Activated naive CD8-positive, alpha-beta T cell treated with anti-CD3 and anti-CD28 coated beads, Interleukin-2, amount 10 ng/mL, durations not matched to agents 7 days and 5 days (primary cell): Measurements from ENCODE around the gene PDLIM1. TPM values are rescaled to one million over a fixed set of nuclear protein-coding genes. Genes with fewer than 3 reads are reported as not detected.

Source experiments
- ATAC-seq: fragments of 150-1000 bp; cut with Tn5 transposase; one replicate; pipeline ENCODE4 v1.10.0; 2021; ENCODE audit warnings: low read depth, moderate library complexity
- POLR2A ChIA-PET: fragments of 350-600 bp; sonication (Branson Sonifier 250); formaldehyde crosslinking; loops from one replicate; lab custom pipeline; 2021; ENCODE audit warnings: antibody characterized with exemption; lab: Charles Lee
- DNase-seq: peaks from one replicate; pipeline ENCODE4 v3.0.0; 2021
- H3K27ac Mint-ChIP-seq: one replicate; pipeline ENCODE4 v1.8.0; 2022; ENCODE audit warnings: mild to moderate bottlenecking, mixed read lengths
- H3K27me3 Mint-ChIP-seq: one replicate; pipeline ENCODE4 v1.8.0; 2022; ENCODE audit warnings: mild to moderate bottlenecking, moderate library complexity, mixed read lengths
- H3K36me3 Mint-ChIP-seq: one replicate; pipeline ENCODE4 v1.8.0; 2021; ENCODE audit warnings: mild to moderate bottlenecking, mixed read lengths
- H3K4me1 Mint-ChIP-seq: one replicate; pipeline ENCODE4 v1.8.0; 2021; ENCODE audit warnings: mixed read lengths
- H3K4me3 Mint-ChIP-seq: one replicate; pipeline ENCODE4 v1.8.0; 2022; ENCODE audit warnings: mild to moderate bottlenecking, moderate library complexity, mixed read lengths
- H3K9me3 Mint-ChIP-seq: one replicate; pipeline ENCODE4 v1.8.0; 2021; ENCODE audit warnings: mixed read lengths
- total RNA-seq, 2 experiments: library from RNA; stranded (reverse); gene quantifications; one replicate each; pipeline ENCODE4 v1.2.3, GENCODE V29; 2021

Gene PDLIM1
- total RNA-seq, 2 experiments from 2014 or later, result 10.0 to 11.7 TPM

DNA sequence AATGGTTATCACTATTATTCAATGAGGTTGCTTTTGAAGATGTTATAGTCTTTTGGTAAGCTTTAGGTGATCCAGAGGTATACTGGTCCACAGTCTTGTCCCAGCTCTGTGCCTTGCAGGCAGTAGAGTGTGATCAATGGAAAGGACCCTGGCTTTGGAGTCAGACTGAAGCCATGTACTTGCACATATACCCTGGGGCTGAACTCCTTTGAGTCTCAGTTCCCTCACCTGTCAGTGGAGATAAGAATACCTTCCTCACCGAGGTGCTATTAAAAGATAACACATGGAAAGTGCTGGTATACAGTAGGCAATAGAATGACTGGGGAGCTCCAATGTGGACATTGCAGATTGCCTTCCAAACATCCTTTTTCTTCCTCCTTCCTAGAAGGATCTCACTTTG lies 16.0 kb upstream of the PDLIM1 start:
- no peak overlapping the region for H3K27ac Mint-ChIP-seq
- ATAC-seq (no peak), DNase-seq (no peak)
- H3K27me3 Mint-ChIP-seq, result peaks cover 7% of the 10 kb centered on the region
- H3K4me3 Mint-ChIP-seq, result no peak overlapping the region
- no peaks in the 10 kb centered on the region for H3K36me3 Mint-ChIP-seq
- no peaks in the 10 kb centered on the region for H3K9me3 Mint-ChIP-seq
- peaks cover 20% of the 10 kb centered on the region for H3K4me1 Mint-ChIP-seq
- POLR2A ChIA-PET, result no interaction called here

DNA sequence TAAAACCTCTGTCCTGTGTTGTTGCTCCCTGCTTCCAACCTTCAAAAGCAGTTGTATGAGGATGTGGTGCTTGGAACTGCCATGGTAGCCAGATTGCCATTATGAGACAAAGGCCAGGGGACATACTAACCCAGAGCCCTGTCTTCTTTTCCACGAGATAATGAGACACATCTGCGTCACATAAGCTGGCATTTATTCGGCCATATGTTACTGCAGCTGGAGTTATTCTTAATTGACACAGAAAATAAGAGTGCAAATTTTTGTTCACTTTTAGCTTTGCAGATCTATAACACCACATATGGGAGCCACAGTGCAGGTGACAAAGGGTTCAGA lies 15.5 kb upstream of the PDLIM1 start:
- no peak overlapping the region for H3K27ac Mint-ChIP-seq
- H3K4me1 Mint-ChIP-seq, result peaks cover 20% of the 10 kb centered on the region
- ATAC-seq (no peak), DNase-seq (no peak)
- no peaks in the 10 kb centered on the region for H3K36me3 Mint-ChIP-seq
- no peaks in the 10 kb centered on the region for H3K9me3 Mint-ChIP-seq
- H3K27me3 Mint-ChIP-seq, result peaks cover 7% of the 10 kb centered on the region
- POLR2A ChIA-PET, result no interaction called here
- no peak overlapping the region for H3K4me3 Mint-ChIP-seq

GRCh38 chr10:95305606-95306317 lies 15.0 kb upstream of the PDLIM1 start:
- ATAC-seq (no peak), DNase-seq (no peak)
- no peak overlapping the region for H3K27ac Mint-ChIP-seq
- H3K27me3 Mint-ChIP-seq, result peaks cover 10% of the 10 kb centered on the region
- H3K9me3 Mint-ChIP-seq, result no peaks in the 10 kb centered on the region
- peaks cover 20% of the 10 kb centered on the region for H3K4me1 Mint-ChIP-seq
- no peak overlapping the region for H3K4me3 Mint-ChIP-seq
- no peaks in the 10 kb centered on the region for H3K36me3 Mint-ChIP-seq
- POLR2A ChIA-PET, result no interaction called here

DNA sequence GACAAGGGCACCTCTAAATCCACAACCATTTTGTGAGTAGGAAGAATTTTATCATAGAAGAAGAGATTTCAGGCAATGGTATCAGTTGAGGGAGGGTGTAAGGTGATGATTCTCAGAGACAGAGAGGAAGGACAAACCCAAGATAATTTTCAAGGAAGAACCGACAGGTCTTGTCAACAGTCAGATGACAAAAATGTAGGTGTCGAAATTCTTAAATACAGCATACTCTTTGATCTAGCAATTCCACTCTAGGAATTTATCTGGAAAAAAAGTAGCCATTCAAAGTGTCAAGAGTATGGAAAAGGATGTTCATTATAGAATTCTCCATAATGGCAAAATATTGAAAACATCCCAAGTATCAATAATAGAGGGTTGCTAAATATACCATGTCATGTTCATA lies 14.2 kb upstream of the PDLIM1 start:
- peaks cover 10% of the 10 kb centered on the region for H3K27me3 Mint-ChIP-seq
- H3K27ac Mint-ChIP-seq, result no peak overlapping the region
- no peak for DNase-seq
- peaks cover 14% of the 10 kb centered on the region for H3K4me1 Mint-ChIP-seq
- H3K36me3 Mint-ChIP-seq, result no peaks in the 10 kb centered on the region
- H3K9me3 Mint-ChIP-seq, result no peaks in the 10 kb centered on the region
- ATAC-seq, result no peak
- POLR2A ChIA-PET, result no interaction called here
- no peak overlapping the region for H3K4me3 Mint-ChIP-seq

GRCh38 chr10:95304463-95304862 lies 13.7 kb upstream of the PDLIM1 start:
- POLR2A ChIA-PET, result no interaction called here
- no peak for DNase-seq
- no peak for ATAC-seq
- no peaks in the 10 kb centered on the region for H3K9me3 Mint-ChIP-seq
- H3K4me3 Mint-ChIP-seq, result no peak overlapping the region
- H3K4me1 Mint-ChIP-seq, result peaks cover 9% of the 10 kb centered on the region
- no peak overlapping the region for H3K27ac Mint-ChIP-seq
- H3K36me3 Mint-ChIP-seq, result no peaks in the 10 kb centered on the region
- H3K27me3 Mint-ChIP-seq, result peaks cover 14% of the 10 kb centered on the region

- H3K36me3 Mint-ChIP-seq, result no peaks in the 10 kb centered on the region
- H3K27ac Mint-ChIP-seq, result no peak overlapping the region
- H3K27me3 Mint-ChIP-seq, result peaks cover 16% of the 10 kb centered on the region
- POLR2A ChIA-PET, result no interaction called here
- peaks cover 6% of the 10 kb centered on the region for H3K4me1 Mint-ChIP-seq
- H3K9me3 Mint-ChIP-seq, result no peaks in the 10 kb centered on the region
- ATAC-seq (no peak), DNase-seq (no peak)
- H3K4me3 Mint-ChIP-seq, result no peak overlapping the region
Observed at GRCh38 chr10:95303950-95304349, 13.1 kb upstream of the PDLIM1 start.

DNA sequence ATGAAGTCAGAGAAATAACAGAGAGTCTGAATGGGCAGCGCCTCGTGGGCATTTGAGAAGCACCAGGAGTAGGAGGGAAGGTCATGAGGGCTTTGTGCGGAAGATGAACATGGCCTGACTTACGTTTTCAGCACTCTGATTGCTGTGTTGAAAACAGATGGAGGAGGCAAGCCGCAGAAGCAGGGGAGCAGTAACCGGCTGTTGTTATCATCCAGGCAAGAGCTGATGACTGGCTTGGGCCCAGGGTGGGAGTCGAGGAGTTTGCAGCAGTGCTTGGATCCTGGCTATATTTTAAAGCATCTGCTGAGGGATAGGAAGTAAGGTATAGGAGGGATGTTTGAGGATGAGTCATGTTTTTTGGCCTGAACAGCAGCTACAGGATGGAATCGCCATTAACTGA lies 12.7 kb upstream of the PDLIM1 start:
- POLR2A ChIA-PET, result no interaction called here
- H3K27ac Mint-ChIP-seq, result no peak overlapping the region
- no peaks in the 10 kb centered on the region for H3K9me3 Mint-ChIP-seq
- no peaks in the 10 kb centered on the region for H3K36me3 Mint-ChIP-seq
- DNase-seq, result no peak
- H3K4me3 Mint-ChIP-seq, result no peak overlapping the region
- H3K27me3 Mint-ChIP-seq, result peaks cover 16% of the 10 kb centered on the region
- peaks cover 2% of the 10 kb centered on the region for H3K4me1 Mint-ChIP-seq
- ATAC-seq, result no peak

DNA sequence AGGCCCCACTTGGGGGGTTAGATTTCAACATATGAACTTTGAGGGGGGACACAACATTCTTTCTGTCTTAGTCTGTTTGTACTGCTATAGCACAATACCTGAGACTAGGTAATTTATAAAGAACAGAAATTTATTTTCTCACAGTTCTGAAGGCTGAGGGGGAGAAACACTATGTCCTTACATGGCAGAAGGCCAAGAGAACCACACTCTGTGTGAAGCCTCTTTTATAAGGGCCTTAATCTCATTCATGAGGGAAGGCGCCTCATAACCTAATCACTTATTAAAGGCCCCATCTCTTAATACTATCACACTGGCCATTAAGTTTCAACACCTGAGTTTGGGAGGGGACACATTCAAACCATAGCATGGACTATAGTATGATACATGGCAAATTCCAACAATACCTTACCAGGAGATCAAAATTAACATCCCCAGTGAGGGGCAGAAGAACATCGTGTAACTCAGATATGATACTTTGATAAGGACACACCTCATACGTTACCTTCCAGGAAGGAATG lies 9.3 kb upstream of the PDLIM1 start:
- Mint-ChIP-seq H3K27ac (no peak overlapping the region), H3K4me1 (peaks cover 17% of the 10 kb centered on the region), H3K9me3 (no peaks in the 10 kb centered on the region), H3K36me3 (no peaks in the 10 kb centered on the region), H3K27me3 (peaks cover 9% of the 10 kb centered on the region), H3K4me3 (no peak overlapping the region)
- DNase-seq (no peak), ATAC-seq (no peak)
- POLR2A ChIA-PET, result no interaction called here

DNA sequence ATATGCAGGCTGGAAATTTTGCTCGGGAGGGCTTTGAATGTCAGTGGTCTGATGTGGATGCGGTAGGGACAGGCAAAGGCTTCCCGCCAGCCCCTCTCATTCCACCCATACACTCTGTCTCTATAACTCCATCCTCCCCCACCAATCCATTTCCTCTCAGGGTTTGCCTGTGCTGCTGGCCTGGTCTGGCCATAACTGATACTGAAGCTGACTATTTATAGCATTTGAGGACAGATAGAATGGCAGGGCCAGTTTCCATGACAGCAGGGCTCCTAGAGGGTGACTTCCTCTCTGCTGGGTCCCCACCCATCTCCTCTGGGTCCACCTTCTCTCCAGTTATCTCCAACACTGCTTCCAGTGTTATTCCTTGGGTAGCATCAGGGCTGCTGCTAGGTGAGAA lies 6.6 kb upstream of the PDLIM1 start:
- H3K4me1 Mint-ChIP-seq, result peaks cover 29% of the 10 kb centered on the region
- no peak overlapping the region for H3K4me3 Mint-ChIP-seq
- no peak for ATAC-seq
- POLR2A ChIA-PET, result no interaction called here
- no peak for DNase-seq
- peaks cover 19% of the 10 kb centered on the region for H3K27me3 Mint-ChIP-seq
- peak overlapping the region; percentile 14 for H3K27ac Mint-ChIP-seq
- no peaks in the 10 kb centered on the region for H3K9me3 Mint-ChIP-seq
- peaks cover 1% of the 10 kb centered on the region for H3K36me3 Mint-ChIP-seq

- peaks cover 23% of the 10 kb centered on the region for H3K27me3 Mint-ChIP-seq
- peaks cover 29% of the 10 kb centered on the region for H3K4me1 Mint-ChIP-seq
- H3K36me3 Mint-ChIP-seq, result peaks cover 1% of the 10 kb centered on the region
- H3K27ac Mint-ChIP-seq, result peak overlapping the region; percentile 22
- POLR2A ChIA-PET, result no interaction called here
- H3K9me3 Mint-ChIP-seq, result no peaks in the 10 kb centered on the region
- ATAC-seq (no peak), DNase-seq (no peak)
- H3K4me3 Mint-ChIP-seq, result no peak overlapping the region
Observed at GRCh38 chr10:95296764-95297163, 6.0 kb upstream of the PDLIM1 start.

GRCh38 chr10:95295031-95295755 lies 4.4 kb upstream of the PDLIM1 start:
- peaks cover 33% of the 10 kb centered on the region for H3K4me1 Mint-ChIP-seq
- DNase-seq (peak; percentile 78), ATAC-seq (peak; percentile 79)
- POLR2A ChIA-PET, result interaction anchor here (1.6 to 2.1 kb wide), 2 partner anchors 9 to 750 kb away, joined by 5 to 8 read pairs; partner anchors contain the start of gene HELLS
- H3K4me3 Mint-ChIP-seq, result peak overlapping the region; percentile 78
- H3K27me3 Mint-ChIP-seq, result peaks cover 27% of the 10 kb centered on the region
- H3K36me3 Mint-ChIP-seq, result peaks cover 1% of the 10 kb centered on the region
- peak overlapping the region; percentile 80 for H3K27ac Mint-ChIP-seq
- no peaks in the 10 kb centered on the region for H3K9me3 Mint-ChIP-seq

DNA sequence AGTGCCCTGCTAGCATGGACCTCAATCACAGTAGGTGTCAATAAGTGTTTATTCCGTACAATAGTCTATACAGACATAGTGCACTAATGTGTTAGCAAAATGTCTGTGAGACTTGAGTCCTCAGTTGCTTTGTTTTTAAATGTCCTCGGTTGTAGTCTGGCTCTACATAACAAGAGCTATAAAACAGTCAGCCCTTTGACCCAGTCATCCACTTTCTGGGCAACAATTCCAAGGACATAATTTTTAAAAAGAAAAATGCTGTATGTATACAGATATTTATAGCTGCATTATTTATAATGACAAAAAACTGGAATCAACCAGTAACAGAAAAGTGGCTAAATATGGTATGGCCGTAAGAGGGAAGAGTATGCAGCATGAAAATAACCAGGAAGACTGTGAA lies 2.8 kb upstream of the PDLIM1 start:
- peaks cover 35% of the 10 kb centered on the region for H3K27me3 Mint-ChIP-seq
- H3K27ac Mint-ChIP-seq, result no peak overlapping the region
- DNase-seq (no peak), ATAC-seq (no peak)
- peaks cover 1% of the 10 kb centered on the region for H3K36me3 Mint-ChIP-seq
- H3K4me3 Mint-ChIP-seq, result no peak overlapping the region
- H3K9me3 Mint-ChIP-seq, result no peaks in the 10 kb centered on the region
- POLR2A ChIA-PET, result no interaction called here
- H3K4me1 Mint-ChIP-seq, result peaks cover 41% of the 10 kb centered on the region

- POLR2A ChIA-PET, result no interaction called here
- ATAC-seq, result no peak
- H3K36me3 Mint-ChIP-seq, result peaks cover 1% of the 10 kb centered on the region
- peak overlapping the region; percentile 70 for H3K4me3 Mint-ChIP-seq
- H3K4me1 Mint-ChIP-seq, result peaks cover 31% of the 10 kb centered on the region
- no peaks in the 10 kb centered on the region for H3K9me3 Mint-ChIP-seq
- no peak for DNase-seq
- H3K27me3 Mint-ChIP-seq, result peaks cover 53% of the 10 kb centered on the region
- no peak overlapping the region for H3K27ac Mint-ChIP-seq
Observed at GRCh38 chr10:95291365-95292039, 699 bp upstream of the PDLIM1 start.
